ENCODE measurements around the gene LCN1.

GRCh38 chr9:135515083-135515951 is 5.9 kb upstream of the LCN1 start:
- TF ChIP-seq CTCF (IDR thresholded peaks at IDR 0.05) (no peak), POLR2A (IDR thresholded peaks at IDR 0.05) (no peak)
